Smooth muscle cell (in vitro differentiated cells): ENCODE data around the gene CUEDC1. TPM values are rescaled to one million over a fixed set of nuclear protein-coding genes. Genes with fewer than 3 reads are reported as not detected.

ENCODE experiments used
- DNase-seq: peaks from one replicate; lab custom pipeline; 2025; ENCODE audit not compliant: unreplicated experiment; lab: John Stamatoyannopoulos, UW
- H2AFZ ChIP-seq: fragments of 200-600 bp; sonication (generic); 2 replicates; pipeline ENCODE4 v1.6.0; 2016; ENCODE audit warnings: antibody characterized with exemption, low read depth, mild to moderate bottlenecking
- H3F3A ChIP-seq: fragments of 200-600 bp; sonication (generic); 2 replicates; pipeline ENCODE4 v1.6.0; 2017; ENCODE audit warnings: antibody characterized with exemption, low read depth
- H3K27ac ChIP-seq: fragments of 200-600 bp; sonication (generic); 2 replicates; pipeline ENCODE4 v1.5.1; 2016; ENCODE audit warnings: low read depth, mild to moderate bottlenecking
- H3K27me3 ChIP-seq: fragments of 200-600 bp; sonication (generic); 2 replicates; pipeline ENCODE4 v1.6.1; 2016; ENCODE audit warnings: low read depth, mild to moderate bottlenecking
- H3K36me3 ChIP-seq: fragments of 200-600 bp; sonication (generic); 2 replicates; pipeline ENCODE4 v1.5.1; 2016; ENCODE audit warnings: low read depth
- H3K4me1 ChIP-seq: fragments of 200-600 bp; sonication (generic); 2 replicates; pipeline ENCODE4 v1.5.1; 2016; ENCODE audit warnings: low read depth
- H3K4me2 ChIP-seq: fragments of 200-600 bp; sonication (generic); 2 replicates; pipeline ENCODE4 v1.6.0; 2016; ENCODE audit warnings: mild to moderate bottlenecking
- H3K4me3 ChIP-seq: fragments of 200-600 bp; sonication (generic); 2 replicates; pipeline ENCODE4 v1.5.1; 2016; ENCODE audit warnings: mild to moderate bottlenecking
- H3K79me2 ChIP-seq: fragments of 200-600 bp; sonication (generic); 2 replicates; pipeline ENCODE4 v1.6.0; 2016; ENCODE audit warnings: low read depth, mild to moderate bottlenecking
- H3K9ac ChIP-seq: fragments of 200-600 bp; sonication (generic); 2 replicates; pipeline ENCODE4 v1.6.0; 2016; ENCODE audit warnings: low read depth
- H3K9me3 ChIP-seq: fragments of 200-600 bp; sonication (generic); replicated peaks from 2 replicates; pipeline ENCODE4 v1.5.1; 2016; ENCODE audit warnings: low read depth
- H4K20me1 ChIP-seq: fragments of 200-600 bp; sonication (generic); 2 replicates; pipeline ENCODE4 v1.6.0; 2016; ENCODE audit warnings: low read depth
- WGBS: methylation state at CpG from one replicate; pipeline ENCODE4 v1.1.7; 2016; ENCODE audit warnings: low lambda C conversion rate; 5-methylcytosine and 5-hydroxymethylcytosine counted together
- polyA plus RNA-seq: library from polyadenylated mRNA; unstranded; fragments of >200 nt; fragmentation: Nextera tagmentation; extraction: Ambion mirVana; gene quantifications from 2 replicates; pipeline ENCODE4 v1.2.1, GENCODE V29; 2016
- total RNA-seq: library from RNA; depleted of rRNA; stranded (reverse); fragments of >200 nt; gene quantifications from 2 replicates; pipeline ENCODE4 v1.2.3, GENCODE V29; 2014
- TF ChIP-seq, protein P1 (sequence below): fragments of 200-600 bp; sonication (generic); IDR thresholded peaks from 2 replicates; pipeline ENCODE4 v1.5.1; 2017; ENCODE audit warnings: borderline replicate concordance, mild to moderate bottlenecking, antibody characterized with exemption; ENCODE audit not compliant: insufficient read depth, poor library complexity, severe bottlenecking

The CUEDC1 gene
- total and polyA plus RNA-seq, 2 experiments from 2014 or later, result 11.1 to 11.7 TPM

DNA sequence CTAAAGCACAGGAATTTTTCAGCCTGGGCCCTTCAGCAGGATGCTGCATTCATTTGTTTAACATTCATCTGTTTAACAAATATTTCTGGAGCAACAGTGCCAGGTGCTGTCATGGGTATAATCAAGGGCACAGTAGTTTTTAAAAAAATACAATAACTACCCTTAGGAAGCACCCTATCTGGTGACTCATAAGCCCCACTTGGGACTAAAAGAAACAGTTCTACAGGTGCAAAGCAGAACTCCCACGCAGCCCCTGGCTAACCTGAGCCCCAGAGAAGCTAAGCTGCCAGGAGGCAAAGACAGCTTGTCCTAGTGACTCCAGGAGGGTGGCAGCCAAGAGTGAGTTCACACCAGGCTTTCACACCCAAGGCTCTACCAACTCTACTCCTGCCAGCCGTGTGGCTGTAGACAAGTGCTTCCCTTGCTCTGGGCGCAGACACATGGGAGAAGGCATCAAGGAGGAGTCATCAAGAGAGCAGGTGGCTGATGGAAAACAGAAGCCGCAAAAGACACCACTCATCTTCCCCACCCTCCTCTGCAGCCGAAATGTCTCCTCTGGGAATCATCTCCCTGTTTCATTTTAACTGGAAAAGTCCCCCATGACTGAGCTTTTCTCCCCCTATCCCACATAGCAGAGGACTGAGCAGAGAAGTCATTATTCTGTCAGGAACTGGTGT, 14.4 kb downstream of the CUEDC1 start:
- H3K27me3 ChIP-seq, result no peaks in the 10 kb centered on the region
- no peaks in the 10 kb centered on the region for H3K36me3 ChIP-seq
- H3K4me2 ChIP-seq, result no peak overlapping the region
- no peak overlapping the region for H3K27ac ChIP-seq
- H3K4me3 ChIP-seq, result no peak overlapping the region
- no peak overlapping the region for H2AFZ ChIP-seq
- H3K9me3 ChIP-seq, result no peaks in the 10 kb centered on the region
- DNase-seq, result no peak
- H3F3A ChIP-seq, result peaks cover 15% of the 10 kb centered on the region
- TF ChIP-seq, protein P1, sequence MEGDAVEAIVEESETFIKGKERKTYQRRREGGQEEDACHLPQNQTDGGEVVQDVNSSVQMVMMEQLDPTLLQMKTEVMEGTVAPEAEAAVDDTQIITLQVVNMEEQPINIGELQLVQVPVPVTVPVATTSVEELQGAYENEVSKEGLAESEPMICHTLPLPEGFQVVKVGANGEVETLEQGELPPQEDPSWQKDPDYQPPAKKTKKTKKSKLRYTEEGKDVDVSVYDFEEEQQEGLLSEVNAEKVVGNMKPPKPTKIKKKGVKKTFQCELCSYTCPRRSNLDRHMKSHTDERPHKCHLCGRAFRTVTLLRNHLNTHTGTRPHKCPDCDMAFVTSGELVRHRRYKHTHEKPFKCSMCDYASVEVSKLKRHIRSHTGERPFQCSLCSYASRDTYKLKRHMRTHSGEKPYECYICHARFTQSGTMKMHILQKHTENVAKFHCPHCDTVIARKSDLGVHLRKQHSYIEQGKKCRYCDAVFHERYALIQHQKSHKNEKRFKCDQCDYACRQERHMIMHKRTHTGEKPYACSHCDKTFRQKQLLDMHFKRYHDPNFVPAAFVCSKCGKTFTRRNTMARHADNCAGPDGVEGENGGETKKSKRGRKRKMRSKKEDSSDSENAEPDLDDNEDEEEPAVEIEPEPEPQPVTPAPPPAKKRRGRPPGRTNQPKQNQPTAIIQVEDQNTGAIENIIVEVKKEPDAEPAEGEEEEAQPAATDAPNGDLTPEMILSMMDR, result no peak
- H4K20me1 ChIP-seq, result peaks cover 31% of the 10 kb centered on the region
- H3K4me1 ChIP-seq, result peaks cover 16% of the 10 kb centered on the region
- H3K79me2 ChIP-seq, result peaks cover 51% of the 10 kb centered on the region
- WGBS, result 73% methylated on average over 5 of the region's 5 CpGs
- no peak overlapping the region for H3K9ac ChIP-seq

DNA sequence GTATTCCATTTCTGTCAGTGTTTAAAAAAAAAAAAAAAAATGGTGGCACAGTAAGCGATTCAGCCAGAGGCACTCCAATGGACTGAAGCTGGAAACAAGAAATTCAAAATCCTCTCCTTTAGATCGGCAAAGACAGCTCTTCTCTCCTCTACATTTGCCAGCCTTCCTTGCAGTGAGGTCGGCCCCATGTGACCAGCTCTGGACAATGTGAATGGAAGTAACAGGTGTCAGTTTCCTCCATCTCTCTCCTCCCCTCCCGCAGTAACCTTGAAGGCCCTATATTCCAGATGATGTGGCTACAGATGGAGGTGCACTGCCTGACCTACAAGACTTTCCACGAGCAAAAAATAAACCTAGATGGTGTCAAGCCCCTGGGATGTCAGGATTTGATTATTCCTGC, 15.0 kb downstream of the CUEDC1 start:
- H3K9me3 ChIP-seq, result no peaks in the 10 kb centered on the region
- no peak overlapping the region for H2AFZ ChIP-seq
- 86% methylated on average over 5 of the region's 5 CpGs for WGBS
- H3F3A ChIP-seq, result peaks cover 9% of the 10 kb centered on the region
- H3K4me1 ChIP-seq, result peaks cover 18% of the 10 kb centered on the region
- TF ChIP-seq, protein P1, result no peak
- no peak overlapping the region for H3K27ac ChIP-seq
- DNase-seq, result no peak
- peaks cover 27% of the 10 kb centered on the region for H4K20me1 ChIP-seq
- peaks cover 51% of the 10 kb centered on the region for H3K79me2 ChIP-seq
- no peak overlapping the region for H3K4me3 ChIP-seq
- no peaks in the 10 kb centered on the region for H3K27me3 ChIP-seq
- H3K36me3 ChIP-seq, result no peaks in the 10 kb centered on the region
- H3K9ac ChIP-seq, result no peak overlapping the region
- no peak overlapping the region for H3K4me2 ChIP-seq

DNA sequence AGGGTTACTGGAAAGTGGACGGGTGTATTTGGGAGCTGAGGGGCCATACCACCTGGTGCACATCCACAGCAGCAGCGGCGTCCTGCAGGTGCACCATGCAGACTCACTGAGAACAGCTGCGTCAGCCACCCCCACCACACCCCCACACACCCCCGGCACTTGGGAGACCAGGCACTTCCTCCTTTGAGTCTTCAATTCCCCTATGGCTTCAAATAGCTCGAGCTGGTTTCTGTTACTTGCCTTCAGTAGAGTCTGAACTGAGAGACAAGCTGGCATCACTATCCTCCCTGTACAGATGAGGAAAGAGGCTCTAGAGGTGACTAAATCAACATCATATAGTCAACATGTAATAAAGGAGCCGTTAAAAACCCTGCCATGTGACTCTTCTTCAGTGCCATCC, 15.4 kb downstream of the CUEDC1 start:
- TF ChIP-seq, protein P1, result no peak
- no peaks in the 10 kb centered on the region for H3K9me3 ChIP-seq
- no peaks in the 10 kb centered on the region for H3K27me3 ChIP-seq
- no peak overlapping the region for H3K27ac ChIP-seq
- H3K4me1 ChIP-seq, result peaks cover 20% of the 10 kb centered on the region
- no peak overlapping the region for H3K4me2 ChIP-seq
- peaks cover 49% of the 10 kb centered on the region for H3K79me2 ChIP-seq
- H3F3A ChIP-seq, result peaks cover 5% of the 10 kb centered on the region
- no peak overlapping the region for H2AFZ ChIP-seq
- 88% methylated on average over 7 of the region's 7 CpGs for WGBS
- H3K4me3 ChIP-seq, result no peak overlapping the region
- H3K36me3 ChIP-seq, result no peaks in the 10 kb centered on the region
- H3K9ac ChIP-seq, result no peak overlapping the region
- H4K20me1 ChIP-seq, result peaks cover 23% of the 10 kb centered on the region
- DNase-seq, result no peak

DNA sequence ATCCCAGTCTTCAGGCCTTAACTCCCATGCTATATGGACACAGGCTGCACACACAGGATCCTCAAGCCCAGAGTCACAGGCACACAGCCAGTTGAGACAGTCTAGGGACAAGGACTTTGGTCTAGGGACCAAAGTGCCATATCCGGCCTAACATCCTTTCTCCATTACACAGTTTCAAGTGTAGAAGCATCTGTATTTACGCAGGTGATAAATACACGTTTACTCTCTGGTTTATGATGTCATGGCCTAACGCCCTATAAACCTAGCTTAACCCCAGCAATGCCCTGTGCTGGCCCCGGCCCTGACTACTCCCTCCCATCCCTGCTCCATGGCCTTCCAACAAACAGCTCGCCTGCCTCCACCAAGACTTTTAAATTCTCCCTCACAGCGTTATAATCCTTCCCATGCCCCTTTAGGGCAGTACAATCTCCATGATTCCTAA, 17.1 kb downstream of the CUEDC1 start:
- no peak overlapping the region for H3K27ac ChIP-seq
- no peak for DNase-seq

More for the DNA sequence above, 17.1 kb downstream of the CUEDC1 start:
- Histone ChIP-seq H3K36me3 (no peaks in the 10 kb centered on the region), H4K20me1 (peaks cover 30% of the 10 kb centered on the region), H2AFZ (no peak overlapping the region), H3K4me3 (no peak overlapping the region), H3K9me3 (no peaks in the 10 kb centered on the region), H3K79me2 (peaks cover 46% of the 10 kb centered on the region), H3K27me3 (no peaks in the 10 kb centered on the region), H3K9ac (no peak overlapping the region), H3F3A (peaks cover 5% of the 10 kb centered on the region), H3K4me2 (no peak overlapping the region), H3K4me1 (peaks cover 24% of the 10 kb centered on the region)
- TF ChIP-seq, protein P1, result no peak
- WGBS, result 59% methylated on average over 7 of the region's 7 CpGs
